CD1c-positive myeloid dendritic cell (primary cell): ENCODE data around the gene ANXA4.

Experiments
- DNase-seq: peaks from one replicate; pipeline ENCODE4 v3.0.0-alpha.2; 2016; ENCODE audit errors: extremely low spot score

Gene ANXA4

DNA sequence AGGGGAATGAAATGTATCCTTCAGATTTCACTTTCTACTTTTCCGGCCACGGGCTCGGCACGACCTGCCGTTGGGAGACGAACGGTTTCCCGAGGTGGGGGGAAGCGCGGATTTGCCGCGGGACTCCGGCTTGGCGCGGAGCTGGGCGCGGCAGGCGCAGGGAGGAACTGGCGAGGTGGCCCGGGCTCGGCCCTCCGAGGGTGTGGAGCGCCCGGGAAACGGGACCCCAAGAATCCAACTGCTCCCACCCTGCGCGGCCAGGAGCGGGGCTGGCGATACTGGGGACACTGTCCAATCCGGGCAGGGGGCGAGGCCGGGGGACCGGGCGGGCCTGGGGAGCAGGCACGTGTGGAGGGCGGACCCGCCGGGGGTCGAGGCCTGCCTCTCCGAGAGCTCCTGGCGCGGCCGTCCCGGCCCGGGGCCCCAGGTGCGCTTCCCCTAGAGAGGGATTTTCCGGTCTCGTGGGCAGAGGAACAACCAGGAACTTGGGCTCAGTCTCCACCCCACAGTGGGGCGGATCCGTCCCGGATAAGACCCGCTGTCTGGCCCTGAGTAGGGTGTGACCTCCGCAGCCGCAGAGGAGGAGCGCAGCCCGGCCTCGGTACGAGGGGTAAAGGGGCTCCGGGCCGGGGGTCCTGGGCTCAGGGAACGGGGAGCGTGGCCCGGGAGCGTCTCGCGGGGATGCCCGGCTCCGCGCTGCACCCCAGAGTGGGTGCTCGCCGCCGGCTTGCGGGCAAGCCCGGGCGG, at the start of gene ANXA4:
ANXA4 (plus strand) TSS at position 560 of the 747 bp plus-strand sequence. CDS start 39,432 bp downstream, outside the sequence.
- DNase-seq = peak; percentile 77

DNA sequence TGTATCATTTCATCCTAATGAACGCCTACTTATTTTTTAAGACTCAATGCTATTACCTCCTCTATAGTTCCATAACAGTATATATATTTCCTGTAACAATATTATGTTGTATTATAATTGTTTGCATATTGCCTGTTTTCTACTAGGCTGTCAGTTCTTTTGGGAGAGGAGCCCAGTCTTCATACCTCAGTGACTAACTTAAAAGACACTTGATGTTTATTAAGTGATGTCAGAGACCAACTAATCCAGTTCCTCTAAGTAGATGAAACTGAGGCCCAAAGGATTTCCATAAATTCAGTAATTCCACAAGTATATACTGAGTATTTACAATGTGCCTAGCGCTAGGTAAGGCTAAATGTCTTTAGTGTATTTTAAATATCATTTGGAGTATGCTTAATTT, 49.5 kb upstream of the ANXA4 start:
- DNase-seq = no peak

DNA sequence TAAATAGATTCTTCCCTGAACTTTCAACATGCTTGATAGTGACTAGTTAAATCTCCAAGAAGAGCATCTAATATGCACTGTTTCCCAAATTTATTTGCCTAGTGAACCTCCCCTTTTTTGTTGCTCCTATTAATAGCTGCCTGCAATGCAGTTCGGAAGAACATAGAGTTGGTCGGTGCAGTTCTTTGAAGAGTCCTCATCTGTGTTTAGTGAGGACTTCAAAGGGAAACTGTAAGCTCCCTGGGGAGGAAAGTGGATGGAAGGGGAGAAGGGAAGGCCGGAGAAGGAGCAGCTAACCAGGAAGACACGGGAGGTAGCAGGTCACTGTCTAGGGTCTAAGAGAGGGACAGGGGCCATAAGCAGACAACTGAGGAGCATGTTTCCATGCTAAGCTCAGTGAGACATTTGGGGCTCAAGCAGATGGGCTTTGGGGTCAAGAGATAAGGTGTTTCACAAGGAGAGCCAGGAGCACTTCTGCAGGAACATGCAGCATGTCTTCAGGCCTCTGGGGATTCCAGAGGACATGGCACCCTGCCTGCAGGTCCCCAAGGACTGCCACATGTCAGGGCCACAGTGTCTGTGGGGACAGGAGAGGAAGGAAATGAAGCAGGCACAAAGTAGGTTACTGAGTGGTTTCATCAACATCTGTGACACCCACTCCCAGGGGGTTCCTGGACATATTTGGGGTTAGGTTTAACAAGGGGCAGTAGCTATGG, 48.7 kb upstream of the ANXA4 start:
- peak; percentile 38 for DNase-seq

DNA sequence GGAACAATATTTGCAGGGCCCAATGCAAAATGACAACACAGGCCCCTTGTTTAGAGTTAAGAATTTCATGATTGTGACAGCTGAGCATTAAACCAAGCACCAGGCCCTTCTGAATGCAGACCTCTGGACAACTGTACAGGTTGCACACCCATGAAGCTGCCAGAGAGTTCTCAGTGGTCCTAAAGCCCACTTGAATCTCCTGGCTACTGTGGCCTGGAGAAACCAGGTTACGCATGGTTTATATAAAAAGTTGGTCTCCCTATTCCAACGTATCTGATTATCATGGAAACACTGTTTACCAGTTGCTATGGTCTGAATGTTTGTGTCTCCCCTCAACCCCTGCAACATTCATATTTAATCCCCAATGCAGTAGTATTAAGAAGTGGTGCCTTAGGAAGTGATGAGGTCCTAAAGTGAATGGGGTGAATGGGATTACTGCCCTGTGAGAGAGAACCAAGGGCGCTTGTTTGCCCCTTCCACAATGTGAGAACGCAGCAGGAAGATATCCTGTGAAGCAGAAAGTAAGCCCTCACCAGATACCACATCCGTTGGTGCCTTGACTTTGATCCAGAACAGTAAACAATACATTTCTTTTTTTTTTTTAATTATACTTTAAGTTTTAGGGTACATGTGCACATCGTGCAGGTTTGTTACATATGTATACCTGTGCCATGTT, 48.0 kb upstream of the ANXA4 start:
- DNase-seq = peak; percentile 17

DNA sequence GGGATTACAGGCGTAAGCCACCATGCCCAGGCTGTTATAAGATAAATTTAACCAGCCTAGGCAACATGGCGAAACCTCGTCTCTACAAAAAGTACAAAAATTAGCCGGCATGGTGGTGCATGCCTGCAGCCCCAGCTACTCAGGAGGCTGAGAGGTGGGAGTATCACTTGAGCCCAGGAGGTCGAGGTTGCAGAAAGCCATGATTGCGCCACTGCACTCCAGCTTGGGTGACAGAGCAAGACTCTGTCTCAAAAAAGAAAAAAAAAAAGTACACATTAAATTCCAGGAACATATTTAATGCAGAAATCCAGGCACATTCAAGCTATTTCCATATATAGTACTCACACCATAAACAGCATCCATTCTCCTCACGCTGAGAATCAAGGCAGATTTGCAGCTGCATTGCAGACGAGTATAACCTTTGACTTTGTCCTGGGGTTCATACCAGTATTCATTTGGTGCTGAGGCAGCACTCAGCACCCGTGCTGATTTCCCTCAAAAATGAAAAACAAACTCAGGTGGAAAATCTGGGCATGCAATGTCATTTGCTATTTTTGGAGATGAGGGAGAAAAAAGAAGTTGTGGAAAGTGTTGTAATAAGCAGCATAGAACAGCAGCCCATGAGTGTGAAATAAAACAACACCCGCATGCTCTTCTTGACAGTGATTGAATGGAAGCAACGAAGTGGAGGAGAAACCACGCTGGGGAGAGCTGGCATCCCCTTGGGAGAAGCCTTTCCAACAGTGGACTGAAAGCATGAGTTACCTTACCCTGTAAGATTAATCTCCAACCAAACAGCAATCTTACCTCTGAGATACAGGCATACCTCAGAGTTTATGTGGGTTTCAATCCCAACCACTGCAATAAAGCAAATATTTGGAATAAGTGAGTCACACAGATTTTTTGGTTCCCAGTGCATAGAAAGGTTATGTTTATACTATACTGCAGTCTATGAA, 46.8 kb upstream of the ANXA4 start:
- DNase-seq = peak; percentile 28

DNA sequence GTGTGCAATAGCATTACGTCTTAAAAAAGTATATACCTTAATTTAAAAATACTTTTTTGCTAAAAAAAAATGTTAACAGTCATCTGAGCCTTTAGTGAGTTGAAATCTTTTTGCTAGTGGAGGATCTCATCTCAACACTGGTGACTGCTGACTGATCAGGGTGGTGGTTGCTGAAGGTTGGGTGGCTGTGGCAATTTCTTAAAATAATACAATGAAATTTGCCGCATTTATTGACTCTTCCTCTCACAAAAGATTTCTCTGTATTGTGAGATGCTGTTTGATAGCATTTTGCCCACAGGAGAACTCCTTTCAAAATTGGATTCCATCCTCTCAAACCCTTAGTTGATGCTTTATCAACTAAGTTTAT, 46.1 kb upstream of the ANXA4 start:
- DNase-seq = no peak

DNA sequence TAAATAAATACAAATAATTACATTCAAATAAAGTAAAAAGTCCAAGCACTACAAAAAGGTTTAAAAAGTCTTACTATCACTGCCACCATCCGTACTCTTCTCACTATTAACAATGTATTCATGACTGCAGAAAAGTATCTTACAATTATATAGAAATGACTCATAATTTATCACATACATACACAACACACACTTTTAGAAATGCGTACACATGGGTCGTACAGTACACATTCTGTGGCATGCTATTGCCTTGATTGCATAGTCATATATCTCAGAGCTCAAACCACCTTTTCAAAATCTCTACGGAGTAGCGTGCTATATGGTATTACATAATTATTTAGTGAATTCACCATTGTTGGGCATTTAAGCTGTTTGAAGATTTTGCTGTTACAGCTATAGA, 41.6 kb upstream of the ANXA4 start:
- no peak for DNase-seq

DNA sequence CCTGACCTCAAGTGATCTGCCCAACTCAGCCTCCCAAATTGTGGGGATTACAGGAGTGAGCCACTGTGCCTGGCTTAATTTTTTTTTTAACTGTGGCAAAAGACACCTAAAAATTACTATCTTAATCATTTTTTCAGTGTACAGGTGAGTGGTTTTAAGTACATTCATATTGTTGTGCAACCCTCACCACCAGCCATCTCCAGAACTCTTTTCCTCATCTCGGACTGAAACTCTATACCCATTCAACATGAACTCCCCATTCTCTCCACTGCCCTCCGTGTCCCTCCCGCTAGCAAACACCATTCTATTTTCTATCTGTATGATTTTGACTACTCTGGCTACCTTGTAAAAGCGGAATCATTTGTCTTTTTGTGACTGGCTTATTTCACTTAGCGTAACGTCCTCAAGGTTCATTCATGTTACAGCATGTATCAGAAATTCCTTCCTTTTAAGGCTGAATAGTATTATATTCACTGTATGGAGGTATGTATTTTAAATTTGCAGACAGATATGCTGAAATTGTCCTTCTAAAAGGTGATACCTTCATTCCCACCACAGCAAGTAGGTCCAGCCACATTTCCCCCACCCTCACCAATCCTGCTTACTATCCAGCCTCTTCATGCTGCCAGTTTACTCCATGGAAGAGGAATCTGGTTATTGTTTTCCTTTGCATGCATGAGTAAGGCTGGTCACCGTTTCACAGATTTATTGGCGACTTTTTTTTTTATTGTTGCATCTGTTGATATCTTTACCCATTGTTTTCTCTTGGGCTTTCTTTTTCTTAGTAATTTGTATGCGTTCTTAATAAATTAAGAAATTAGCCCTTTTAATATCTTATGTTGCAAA, 40.6 kb upstream of the ANXA4 start:
- DNase-seq = no peak

DNA sequence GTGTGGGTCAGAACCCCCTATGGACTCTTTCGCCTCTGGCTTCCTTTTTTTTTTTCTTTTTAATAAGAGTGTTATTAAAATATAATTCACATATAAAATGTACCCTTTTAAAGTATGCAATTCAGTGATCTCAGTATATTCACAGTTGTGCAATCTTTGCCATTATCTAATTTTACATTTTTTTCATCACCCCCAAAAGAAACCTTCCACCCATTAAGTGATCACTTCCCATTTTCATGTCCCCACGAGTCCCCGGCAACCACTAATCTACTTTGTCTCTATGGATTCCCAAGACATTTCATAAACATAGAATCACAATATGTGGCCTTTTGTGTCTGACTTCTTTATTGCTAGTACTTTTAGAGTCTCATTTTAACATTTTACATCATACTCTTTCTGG, 38.7 kb upstream of the ANXA4 start:
- DNase-seq = peak; percentile 79

DNA sequence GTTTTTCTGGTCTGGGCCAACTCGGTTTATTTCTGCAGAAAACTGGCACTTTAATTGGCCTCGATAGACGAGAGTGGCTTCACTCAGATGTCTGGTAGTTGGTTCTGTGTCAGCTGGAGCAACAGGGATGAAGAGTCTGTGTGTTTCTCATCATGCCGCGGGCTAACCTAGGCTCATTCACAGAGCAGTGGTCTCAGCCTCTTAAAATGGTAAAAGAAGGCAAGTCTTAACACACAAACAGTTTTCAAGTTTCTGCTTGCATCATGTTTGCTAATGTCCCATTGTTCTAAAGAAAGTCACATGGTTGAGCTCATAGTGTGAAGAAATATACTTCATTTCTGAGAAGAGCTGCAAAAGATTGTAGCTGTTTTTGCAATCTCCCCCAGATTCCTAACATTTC, 37.5 kb upstream of the ANXA4 start:
- peak; percentile 58 for DNase-seq

DNA sequence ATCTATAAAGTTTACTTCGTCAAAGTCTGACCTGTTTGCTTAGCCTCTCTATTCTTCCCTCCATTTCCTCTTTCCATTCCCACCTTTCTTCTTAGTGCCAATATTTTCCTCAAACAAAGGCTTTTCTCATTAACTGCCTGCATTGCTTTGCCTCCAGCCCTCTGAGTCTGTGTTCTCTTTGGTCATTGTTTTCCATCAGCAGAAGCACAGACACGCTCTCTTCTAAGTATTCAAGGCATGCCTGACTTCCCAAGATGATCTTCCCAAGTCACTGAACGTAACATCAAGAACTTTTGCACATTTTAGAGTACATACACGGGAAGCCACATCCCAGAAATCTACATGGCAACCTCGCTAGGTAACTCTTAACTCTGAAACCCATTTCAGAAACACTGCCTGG, 32.6 kb upstream of the ANXA4 start:
- DNase-seq = no peak

DNA sequence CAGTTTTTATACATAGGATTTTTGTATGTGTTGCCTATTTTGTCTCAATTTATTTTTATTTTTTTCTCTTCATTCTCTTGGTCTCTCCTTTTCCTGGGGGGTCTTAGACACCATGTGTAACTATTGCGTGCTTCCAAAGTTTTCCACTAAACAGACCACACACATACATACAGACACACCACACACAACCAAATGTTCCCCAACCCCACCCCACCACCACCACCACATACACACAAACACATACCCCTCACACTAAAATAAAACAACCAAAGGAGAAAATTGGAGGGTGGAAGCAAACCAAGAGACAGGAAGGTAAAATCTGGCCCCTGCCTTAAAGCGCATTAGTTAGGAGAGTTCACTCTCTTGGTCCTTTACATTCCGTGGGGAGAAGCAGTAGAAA, 30.0 kb upstream of the ANXA4 start:
- DNase-seq = no peak

DNA sequence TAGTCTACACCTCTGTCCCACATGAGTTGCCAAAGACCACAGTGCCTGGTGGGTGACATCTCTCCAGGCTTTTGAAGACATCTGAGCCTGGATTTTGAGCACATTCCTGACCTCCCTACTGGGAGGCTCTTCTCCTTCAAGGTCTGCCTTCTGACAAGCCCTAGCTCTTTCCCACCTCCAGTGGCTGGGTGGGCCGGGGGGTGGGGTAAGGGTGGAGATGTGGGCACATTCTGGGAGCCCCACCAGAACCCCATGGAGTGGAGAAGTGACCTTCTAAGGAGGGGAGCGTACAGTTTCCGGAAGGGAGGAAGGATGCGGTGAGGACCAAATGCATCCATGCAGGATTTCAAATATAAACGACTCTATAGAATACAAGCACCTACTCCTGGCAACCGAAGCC, 27.9 kb upstream of the ANXA4 start:
- DNase-seq = no peak

DNA sequence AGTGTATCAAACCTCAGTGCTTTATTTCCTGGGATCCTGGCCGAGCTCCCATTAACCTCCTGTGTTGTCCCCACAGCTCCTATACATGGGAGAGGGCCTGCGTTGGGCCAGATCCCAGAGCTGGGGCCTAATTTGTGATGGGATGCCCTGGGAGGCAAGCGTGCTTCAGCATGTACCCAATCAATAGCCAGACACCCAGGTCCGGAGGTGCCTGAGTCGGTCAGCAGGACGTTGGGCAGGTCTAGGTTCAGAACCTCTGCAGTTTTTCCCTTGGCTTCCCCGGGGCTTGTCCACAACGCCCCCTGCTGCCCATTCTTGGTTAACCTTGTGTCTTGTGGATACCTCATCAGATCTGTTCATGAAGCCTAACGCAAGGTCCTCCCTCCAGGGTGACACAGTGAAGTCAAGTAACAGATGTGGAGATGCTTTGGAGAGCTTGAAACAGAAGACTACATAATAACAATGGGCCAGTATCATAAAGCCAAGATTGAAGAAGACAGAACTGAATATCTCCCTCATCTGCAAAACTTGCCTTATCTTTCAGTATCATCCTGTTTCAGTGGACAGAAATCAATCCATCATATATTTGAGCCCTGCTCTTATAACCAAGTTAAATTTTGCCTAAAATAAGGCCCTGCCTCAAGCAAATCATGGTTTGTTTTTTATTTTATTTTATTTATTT, 27.3 kb upstream of the ANXA4 start:
- DNase-seq = peak; percentile 90

DNA sequence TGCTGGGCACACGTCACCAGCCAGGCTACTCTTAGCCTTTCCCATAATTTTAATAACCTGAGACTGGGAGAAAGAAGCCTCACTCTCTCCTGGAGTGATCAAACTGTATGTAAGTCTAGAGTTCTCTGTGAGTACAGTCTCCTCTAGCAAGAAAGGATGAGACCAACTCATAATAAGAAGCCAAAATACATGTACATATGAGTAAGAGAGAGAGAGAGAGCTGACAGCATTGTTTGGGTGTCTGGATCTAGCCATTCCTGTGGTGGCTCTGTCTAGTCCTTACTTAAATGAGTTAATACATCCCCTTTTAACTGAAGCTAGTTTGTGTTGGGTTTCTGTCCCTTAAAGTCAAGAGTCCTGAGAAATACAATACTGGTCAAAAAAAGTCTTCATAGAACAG, 26.0 kb upstream of the ANXA4 start:
- no peak for DNase-seq

DNA sequence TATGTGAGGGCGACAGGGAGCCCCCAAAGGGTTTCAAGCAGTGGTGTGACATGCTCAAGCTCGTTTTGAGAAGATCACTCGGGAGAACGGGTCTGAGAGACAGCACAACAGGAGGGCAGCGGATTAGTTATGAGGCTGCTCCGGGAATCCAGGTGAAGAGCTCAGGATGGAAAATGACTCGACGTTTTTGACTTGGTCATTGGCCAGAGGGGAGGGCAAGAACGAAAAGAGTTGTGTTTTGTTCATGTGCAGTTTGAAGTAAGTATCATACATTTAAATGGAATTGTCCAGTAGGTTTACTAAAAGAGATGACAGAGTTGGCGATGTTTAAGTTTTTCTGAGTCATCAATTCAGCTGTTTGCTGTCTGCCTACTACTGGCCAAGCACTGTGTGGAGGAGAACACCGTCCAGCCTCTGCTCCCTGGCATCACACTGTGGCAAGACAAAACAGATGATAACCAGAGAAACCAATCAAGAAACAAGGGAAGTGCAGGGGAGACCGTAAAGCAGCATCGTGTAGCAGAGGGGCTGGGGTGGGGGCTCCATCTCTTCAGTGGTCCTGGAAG, 25.3 kb upstream of the ANXA4 start:
- DNase-seq = no peak

DNA sequence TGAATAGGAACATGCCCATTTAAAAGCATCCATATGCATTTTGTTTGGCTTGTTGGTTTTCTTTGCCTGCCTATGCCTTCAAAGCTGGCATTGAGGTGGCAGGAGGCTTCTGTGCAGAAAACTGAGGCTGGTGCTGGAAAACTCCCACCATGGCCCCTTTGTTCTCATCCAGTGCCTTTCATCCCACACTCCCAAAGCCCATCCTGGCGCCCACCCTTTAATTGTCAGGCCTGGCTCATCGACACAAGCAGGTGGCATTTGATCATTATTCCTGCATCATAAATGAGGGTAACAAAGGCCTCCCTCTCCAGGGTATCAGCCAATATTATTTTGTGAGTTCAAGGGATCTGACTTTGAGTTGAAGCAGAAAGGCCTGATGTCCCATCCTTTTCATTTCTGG, 24.7 kb upstream of the ANXA4 start:
- no peak for DNase-seq

DNA sequence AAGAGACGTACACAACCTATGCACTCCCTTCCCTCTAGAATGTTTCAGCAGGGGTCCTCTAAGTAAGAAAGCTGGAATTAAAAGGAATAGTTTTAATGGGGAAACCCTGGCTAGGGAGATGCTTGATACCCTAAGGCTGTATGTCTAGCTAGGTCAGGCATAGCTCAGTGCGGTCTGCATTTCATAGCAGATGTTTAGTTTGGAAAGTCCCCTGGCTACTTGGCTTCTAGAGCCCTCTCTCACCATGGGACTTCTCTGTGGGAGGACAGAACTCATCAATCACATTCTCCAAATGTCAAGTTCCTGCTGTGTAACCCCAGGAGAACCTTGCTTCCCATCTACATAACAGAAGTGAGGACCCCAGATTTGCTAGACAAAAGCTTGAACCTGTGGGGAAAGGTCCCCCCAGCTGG, 24.1 kb upstream of the ANXA4 start:
- DNase-seq = no peak

DNA sequence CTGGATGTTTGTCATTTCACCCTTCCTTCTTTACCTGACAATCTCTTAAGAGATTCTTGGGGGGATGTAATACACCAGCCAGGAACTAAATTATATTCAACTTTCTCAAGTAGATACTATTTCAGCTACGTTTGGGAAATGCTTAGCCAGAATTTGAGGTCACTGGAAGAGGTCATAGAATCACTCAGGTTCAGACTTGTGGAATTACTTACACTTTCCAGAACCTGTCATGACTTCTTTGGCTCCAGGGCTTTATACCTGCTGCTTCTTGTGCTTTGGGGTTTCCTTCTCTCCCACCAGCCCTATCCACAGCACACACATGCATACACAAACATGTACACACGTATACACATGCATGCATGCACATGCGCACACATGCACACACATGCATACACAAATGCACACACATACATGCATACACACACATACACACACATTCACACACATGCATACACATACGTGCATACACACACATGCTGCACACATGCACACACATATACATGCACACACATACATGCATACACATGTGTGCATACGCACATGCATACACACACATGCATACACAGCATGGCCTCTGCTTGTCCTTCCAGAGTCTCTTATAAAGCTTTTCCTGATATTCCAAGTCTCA, 23.5 kb upstream of the ANXA4 start:
- no peak for DNase-seq
